GM12873 (cell line): ENCODE measurements around the gene GALK2.

ENCODE experiments used
- CTCF ChIP-seq: IDR thresholded peaks from 2 replicates; pipeline ENCODE4 v1.5.1; 2012; ENCODE audit warnings: low read depth, mild to moderate bottlenecking, moderate library complexity, low read length, control low read depth; ENCODE audit not compliant: insufficient read depth; ENCODE audit errors: missing control alignments

GALK2 gene

GRCh38 chr15:49327927-49328326 lies 157.9 kb downstream of the GALK2 start:
- TF ChIP-seq CTCF = no peak

- no peak for TF ChIP-seq CTCF
Observed at GRCh38 chr15:49328941-49329340, 158.9 kb downstream of the GALK2 start.

- TF ChIP-seq CTCF = no peak
Observed at GRCh38 chr15:49330166-49330565, 160.1 kb downstream of the GALK2 start.

GRCh38 chr15:49331442-49331841 lies 161.4 kb downstream of the GALK2 start:
- no peak for TF ChIP-seq CTCF

GRCh38 chr15:49331951-49332350 lies 161.9 kb downstream of the GALK2 start:
- no peak for TF ChIP-seq CTCF

- no peak for TF ChIP-seq CTCF
Observed at GRCh38 chr15:49339656-49340055, 169.6 kb downstream of the GALK2 start.

GRCh38 chr15:49343546-49343945 lies 173.5 kb downstream of the GALK2 start:
- no peak for TF ChIP-seq CTCF

- no peak for TF ChIP-seq CTCF
Observed at GRCh38 chr15:49361370-49361769, 191.3 kb downstream of the GALK2 start.
